Thyroid gland (tissue), 4 donors: ENCODE data around the gene PGM2.
"Not testable (repeated sequence)": the region's sequence is repeated elsewhere in the genome, so short reads cannot be mapped to it uniquely, and the experiment has no call there.

Experiments used
- CTCF ChIP-seq, 6 experiments: fragments of 200-600 bp in 3 of 6; fragments of 450-650 bp in 3 of 6; sonication (generic) in 3 of 6; IDR thresholded peaks; one replicate each; pipeline ENCODE4 v1.5.1; 2016 to 2019; ENCODE audit warnings: antibody characterized with exemption in 6 of 6, mild to moderate bottlenecking in 2 of 6, inconsistent platforms in 1 of 6, moderate library complexity in 1 of 6
- POLR2A ChIP-seq, 2 donors: fragments of 450-650 bp; IDR thresholded peaks; one replicate each; pipeline ENCODE4 v1.6.1; 2017; ENCODE audit warnings: antibody characterized with exemption in 2 of 2, mild to moderate bottlenecking in 2 of 2, moderate library complexity in 1 of 2

DNA sequence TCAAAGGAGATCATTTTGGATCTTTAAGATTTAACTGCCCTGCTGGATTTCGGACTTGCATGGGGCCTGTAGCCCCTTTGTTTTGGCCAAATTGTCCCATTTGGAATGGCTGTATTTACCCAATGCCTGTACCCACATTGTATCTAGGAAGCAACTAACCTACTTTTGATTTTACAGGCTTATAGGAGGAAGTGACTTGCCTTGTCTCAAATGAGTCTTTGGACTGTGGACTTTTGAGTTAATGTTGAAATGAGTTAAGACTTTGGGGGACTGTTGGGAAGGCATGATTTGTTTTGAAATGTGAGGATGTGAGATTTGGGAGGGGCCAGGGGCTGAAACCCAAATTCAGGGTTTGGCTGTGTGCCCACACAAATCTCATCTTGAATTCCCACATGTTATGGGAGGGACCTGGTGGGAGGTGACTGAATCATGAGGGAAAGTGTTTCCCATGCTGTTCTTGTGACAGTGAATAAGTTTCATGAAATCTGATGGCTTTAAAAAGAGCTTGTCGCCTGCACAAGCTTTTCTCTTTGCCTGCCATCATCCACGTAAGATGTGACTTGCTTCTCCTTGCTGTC, 38.5 kb upstream of the PGM2 start:
- not testable (repeated sequence) for TF ChIP-seq CTCF, POLR2A (IDR thresholded peaks at IDR 0.05)
